ENCODE results near the gene ZNF836.
"Not testable (repeated sequence)": the region's sequence is repeated elsewhere in the genome, so short reads cannot be mapped to it uniquely, and the experiment has no call there.

Gene ZNF836

DNA sequence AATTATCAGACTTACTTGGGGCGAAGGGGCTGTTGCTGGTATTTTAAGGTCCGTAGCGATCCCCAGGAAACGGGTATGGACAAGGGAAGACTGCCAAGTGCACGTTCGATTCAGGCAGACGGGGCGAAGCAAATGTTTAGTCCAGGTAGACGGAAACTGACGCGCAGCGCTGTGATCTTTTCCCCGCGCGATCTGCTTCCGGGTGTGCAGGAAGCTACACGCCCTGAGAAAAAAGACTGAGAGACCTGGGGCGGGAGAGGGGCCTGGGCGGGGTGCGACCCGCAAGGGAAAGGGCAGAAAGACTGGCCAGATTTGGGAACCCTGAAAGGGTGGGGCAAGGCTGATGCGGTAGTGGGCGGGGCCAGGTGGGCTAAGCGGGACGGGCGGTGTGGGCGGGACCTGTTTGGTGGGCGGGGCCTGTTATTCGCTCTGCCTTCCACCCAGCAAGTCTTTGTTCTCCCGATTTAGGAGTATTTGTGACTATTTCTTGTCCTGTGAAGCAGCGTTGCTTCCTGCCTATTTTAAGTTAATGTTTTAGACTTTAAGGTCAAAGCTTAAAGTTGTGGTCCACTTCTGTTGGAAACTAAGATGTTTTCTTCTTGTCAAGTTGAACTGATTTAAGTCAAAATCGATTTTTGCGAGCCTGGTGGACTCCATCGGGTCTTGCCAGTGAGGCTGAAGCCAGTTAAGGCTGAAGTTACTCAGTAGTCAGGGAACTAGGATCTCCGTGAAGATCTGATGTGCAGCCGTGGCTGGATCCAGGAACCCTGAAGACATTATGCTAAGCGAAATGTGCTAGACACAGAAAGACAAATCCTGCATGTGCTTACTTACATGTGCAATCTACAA, at the start of gene ZNF836:
TSS of gene ZNF836 (minus strand) at position 301 of the 849 bp plus-strand sequence. CDS start 3,549 bp downstream, outside the sequence.
- in situ Hi-C loops (cut with HindIII; ENCODE audit: low sequenced_read_pairs) = loop anchor here (5.0 kb wide), 1 partner anchor 34 kb away; the partner anchor contains the start of gene ZNF616

DNA sequence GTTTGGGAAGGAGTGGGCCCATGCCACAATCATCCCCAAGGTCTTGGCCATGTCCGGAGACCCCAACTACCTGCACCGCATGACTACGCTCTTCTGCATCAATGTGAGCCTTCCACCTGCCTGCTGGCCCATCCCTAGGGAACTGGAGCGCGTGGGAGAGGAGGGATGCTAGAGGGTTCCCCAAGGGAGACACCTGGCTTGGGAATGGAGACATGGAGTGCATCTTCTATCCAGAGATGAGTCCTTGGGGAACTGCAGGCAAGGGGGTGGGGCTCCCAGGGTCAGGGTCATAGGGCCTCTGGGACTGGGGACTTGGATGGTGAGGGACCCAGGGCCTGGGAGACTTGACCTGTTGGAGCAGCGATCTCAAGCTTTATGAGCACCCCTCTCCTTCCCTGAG, 49.6 kb upstream of the ZNF836 start:
- in situ Hi-C loops (cut with HindIII; ENCODE audit: low sequenced_read_pairs) = loop anchor here (5.0 kb wide), 1 partner anchor 39 kb away; no protein-coding TSS in a partner anchor

DNA sequence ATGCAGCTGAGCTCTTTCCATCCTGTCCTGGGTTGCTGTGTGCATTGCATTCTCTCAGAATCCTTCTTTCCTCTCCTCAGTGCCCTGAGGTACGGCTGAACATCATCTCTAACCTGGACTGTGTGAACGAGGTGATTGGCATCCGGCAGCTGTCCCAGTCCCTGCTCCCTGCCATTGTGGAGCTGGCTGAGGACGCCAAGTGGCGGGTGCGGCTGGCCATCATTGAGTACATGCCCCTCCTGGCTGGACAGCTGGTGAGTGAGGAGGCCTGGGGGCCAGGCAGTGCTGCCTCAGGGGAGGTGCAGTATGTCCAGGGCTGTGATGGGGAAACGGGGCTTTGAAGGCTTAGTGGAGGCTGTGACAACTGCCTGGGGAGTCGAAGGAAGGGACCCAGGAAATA, 48.2 kb upstream of the ZNF836 start:
- in situ Hi-C loops (cut with HindIII; ENCODE audit: low sequenced_read_pairs) = loop anchor here (5.0 kb wide), 1 partner anchor 37 kb away; no protein-coding TSS in a partner anchor

DNA sequence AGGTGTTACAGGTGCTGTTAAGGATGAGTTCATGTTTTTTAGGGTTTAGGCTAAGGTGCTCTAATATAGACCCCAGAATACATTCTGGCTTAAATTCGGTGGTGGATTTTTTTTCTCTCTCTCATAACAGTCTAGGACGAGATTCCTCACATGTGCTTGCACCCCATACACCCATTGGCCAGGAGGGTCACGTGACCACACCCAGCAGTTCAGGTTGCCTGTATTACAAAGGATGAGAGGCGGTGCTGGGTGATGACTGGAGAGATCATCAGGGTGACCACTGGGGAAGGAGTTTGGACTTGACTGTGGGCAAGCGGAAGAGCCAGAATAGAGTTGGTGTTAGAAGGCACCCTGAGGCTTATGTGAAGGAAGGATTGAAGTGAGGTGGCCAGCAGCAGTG, 46.2 kb upstream of the ZNF836 start:
- in situ Hi-C loops (cut with HindIII; ENCODE audit: low sequenced_read_pairs) = no loop called here

DNA sequence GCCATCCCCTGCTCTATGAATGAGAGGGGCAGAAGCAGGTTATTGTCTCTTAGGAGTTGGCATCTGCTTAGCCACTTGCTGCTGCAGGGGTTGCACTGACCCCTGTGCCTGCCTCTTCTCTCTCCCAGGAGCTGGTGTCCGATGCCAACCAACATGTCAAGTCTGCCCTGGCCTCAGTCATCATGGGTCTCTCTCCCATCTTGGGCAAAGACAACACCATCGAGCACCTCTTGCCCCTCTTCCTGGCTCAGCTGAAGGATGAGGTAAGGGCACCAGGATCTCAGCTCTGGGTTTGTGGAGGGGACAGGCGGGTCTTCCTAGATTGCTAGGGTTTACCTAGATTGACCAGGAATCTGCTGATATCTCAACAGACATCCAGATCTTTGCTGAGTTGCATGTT, 45.0 kb upstream of the ZNF836 start:
- in situ Hi-C loops (cut with HindIII; ENCODE audit: low sequenced_read_pairs) = no loop called here

GRCh38 chr19:52214241-52214640, 42.8 kb upstream of the ZNF836 start:
- in situ Hi-C loops (cut with HindIII; ENCODE audit: low sequenced_read_pairs) = no loop called here

DNA sequence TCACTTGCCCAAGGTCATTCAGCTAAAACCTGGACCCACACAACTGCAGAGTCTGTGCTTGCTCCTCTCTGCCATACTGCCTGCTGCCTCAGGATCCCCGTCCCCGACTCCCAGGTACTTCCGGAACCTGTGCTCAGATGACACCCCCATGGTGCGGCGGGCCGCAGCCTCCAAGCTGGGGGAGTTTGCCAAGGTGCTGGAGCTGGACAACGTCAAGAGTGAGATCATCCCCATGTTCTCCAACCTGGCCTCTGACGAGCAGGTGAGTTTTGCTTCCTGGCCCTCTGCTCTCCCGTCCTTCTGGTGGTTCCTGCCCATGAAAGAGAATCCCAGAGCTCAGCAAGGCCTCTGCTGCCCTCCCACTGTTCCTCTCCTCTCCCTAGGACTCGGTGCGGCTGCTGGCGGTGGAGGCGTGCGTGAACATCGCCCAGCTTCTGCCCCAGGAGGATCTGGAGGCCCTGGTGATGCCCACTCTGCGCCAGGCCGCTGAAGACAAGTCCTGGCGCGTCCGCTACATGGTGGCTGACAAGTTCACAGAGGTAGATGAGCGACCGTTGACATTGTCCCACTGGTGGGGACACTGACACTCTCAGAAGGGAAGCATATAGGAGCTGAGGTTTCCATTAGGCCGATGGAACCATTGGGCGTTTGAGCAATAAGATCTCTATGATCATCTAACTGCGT, 41.3 kb upstream of the ZNF836 start:
- in situ Hi-C loops (cut with HindIII; ENCODE audit: low sequenced_read_pairs) = no loop called here

GRCh38 chr19:52211926-52212571, 40.6 kb upstream of the ZNF836 start:
- in situ Hi-C loops (cut with HindIII; ENCODE audit: low sequenced_read_pairs) = no loop called here

GRCh38 chr19:52211203-52211602, 39.8 kb upstream of the ZNF836 start:
- in situ Hi-C loops (cut with HindIII; ENCODE audit: low sequenced_read_pairs) = no loop called here

- in situ Hi-C loops (cut with HindIII; ENCODE audit: low sequenced_read_pairs) = no loop called here
These were observed 35.1 kb upstream of the ZNF836 start for GRCh38 chr19:52206481-52206880.

- in situ Hi-C loops (cut with HindIII; ENCODE audit: low sequenced_read_pairs) = not testable (repeated sequence)
These were observed 29.5 kb upstream of the ZNF836 start for GRCh38 chr19:52200755-52201391.

GRCh38 chr19:52200044-52200443, 28.6 kb upstream of the ZNF836 start:
- in situ Hi-C loops (cut with HindIII; ENCODE audit: low sequenced_read_pairs) = no loop called here

- in situ Hi-C loops (cut with HindIII; ENCODE audit: low sequenced_read_pairs) = no loop called here
These were observed 27.3 kb upstream of the ZNF836 start for GRCh38 chr19:52198678-52199077.

DNA sequence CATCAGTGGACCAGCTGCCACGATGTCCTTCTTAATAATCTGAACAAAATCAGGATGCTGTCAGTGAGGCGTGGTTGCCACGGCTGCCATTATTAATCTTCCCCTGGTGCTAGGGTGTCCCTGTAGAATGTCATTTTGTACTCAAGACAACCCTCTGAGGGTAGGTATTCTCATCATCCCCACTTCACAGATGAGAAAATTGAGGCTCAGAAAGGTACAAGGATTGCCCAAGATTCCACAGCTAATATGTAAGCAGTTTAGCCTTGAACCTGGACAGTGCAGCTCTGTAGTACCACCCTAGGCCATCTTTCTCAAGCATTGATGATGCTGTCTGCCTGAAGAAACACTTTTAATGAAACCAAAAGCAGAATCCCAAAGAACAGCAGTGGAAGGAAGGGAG, 26.5 kb upstream of the ZNF836 start:
- in situ Hi-C loops (cut with HindIII; ENCODE audit: low sequenced_read_pairs) = no loop called here

DNA sequence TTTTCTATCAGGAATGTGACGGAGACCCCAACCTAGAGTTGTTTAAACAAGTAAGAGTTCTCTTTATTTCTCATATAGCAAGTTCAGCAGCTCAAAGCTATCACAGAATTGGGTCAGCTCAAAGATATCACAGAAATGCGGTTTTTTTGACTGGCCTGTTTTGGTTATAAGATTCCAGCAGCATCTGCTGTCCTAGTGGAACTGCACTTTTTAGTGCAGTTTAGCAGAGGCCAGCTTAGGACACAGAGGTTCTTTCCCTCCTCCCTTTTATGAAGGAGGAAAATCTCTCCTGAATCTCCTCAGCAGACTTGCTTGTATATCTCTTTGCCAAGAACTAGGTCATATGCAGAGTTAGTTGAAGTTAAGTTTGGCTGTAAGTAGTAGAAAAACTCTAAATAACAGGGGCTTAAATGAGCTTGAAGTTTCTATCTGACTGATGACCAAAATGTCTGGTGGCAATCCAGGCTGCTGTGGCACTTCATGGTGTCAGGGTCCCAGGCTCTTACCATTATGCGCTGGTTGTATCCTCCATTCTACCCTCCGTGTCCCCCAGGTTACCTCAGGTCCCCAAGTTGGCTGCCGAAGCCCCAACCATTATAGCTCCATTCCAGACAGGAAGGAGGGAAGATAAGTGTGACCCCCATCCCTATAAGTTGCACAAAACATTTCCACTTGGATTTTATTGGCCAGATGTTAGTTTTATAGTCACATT, 25.0 kb upstream of the ZNF836 start:
- in situ Hi-C loops (cut with HindIII; ENCODE audit: low sequenced_read_pairs) = no loop called here

DNA sequence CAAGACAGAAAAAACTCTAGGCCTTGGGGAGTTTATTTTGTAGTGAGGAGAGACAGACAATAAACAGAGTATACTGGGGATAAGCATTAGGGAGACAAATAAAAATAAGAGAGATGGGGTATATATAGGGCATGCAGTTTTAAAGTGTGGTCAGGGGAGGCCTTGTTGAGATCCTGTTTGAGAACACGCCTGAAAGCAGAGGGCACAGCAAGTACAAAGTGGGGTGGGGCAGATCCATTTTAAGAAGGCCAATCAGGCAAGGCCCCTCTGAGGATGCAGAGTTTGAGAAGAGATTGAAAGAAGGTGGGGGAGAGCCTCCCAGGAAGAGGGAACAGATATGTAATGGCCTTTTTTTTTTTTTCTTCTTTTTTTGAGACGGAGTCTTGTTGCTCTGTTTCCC, 20.5 kb upstream of the ZNF836 start:
- in situ Hi-C loops (cut with HindIII; ENCODE audit: low sequenced_read_pairs) = no loop called here

DNA sequence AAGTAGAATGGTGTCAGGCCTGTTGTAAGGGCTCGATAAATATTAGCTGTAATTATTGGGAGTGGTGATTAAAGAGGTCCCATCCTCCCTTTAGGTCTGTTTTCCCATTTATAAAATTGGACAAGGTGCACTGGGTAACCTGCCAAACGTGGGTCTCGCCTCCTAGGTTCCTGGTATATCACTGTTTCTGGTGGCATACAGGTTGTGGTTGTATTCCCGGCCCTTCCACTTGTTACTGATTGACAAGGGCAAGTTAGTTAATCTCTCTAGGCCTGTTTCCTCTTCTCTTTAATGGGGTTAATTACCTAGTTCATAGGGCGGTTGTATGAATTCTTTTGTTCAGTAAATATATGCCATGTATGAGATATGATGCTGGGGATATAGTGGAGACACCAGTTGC, 20.0 kb upstream of the ZNF836 start:
- in situ Hi-C loops (cut with HindIII; ENCODE audit: low sequenced_read_pairs) = no loop called here

DNA sequence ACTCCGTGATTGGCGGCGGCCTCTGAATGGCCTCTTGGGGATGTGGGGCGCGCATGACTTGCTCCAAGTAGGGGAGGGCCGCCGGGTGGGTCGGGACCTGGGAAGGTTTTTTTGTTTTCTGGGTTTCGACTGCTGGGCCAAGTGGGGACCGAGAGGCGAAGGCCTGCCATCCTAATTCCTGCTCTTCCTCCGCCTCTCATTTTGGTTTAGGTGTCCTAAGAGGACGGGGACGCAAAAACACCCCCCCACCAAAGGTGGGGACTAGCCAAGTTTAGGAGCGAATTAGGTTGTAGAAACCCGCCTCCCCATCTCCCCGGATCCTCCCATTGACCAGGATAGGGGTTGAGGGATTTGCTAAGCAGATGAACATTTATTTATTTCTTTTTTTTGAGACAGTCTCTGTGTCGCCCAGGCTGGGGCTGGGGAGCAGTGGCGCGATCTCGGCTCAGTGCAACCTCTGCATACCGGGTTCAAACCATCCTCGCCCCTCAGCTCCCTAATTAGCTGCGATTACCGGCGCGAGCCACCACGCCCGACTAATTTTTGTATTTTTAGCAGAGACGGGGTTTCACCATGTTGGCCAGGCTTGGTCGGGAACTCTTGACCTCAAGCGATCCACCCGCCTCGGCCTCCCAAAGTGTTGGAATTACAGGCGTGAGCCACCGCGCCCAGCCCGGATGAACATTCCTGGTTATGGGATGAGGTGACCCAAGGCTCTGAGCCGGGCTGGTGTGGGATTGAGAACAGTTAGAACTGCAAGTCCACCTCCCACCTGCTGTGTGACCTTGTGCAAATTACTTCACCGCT, 19.3 kb upstream of the ZNF836 start:
- in situ Hi-C loops (cut with HindIII; ENCODE audit: low sequenced_read_pairs) = no loop called here

DNA sequence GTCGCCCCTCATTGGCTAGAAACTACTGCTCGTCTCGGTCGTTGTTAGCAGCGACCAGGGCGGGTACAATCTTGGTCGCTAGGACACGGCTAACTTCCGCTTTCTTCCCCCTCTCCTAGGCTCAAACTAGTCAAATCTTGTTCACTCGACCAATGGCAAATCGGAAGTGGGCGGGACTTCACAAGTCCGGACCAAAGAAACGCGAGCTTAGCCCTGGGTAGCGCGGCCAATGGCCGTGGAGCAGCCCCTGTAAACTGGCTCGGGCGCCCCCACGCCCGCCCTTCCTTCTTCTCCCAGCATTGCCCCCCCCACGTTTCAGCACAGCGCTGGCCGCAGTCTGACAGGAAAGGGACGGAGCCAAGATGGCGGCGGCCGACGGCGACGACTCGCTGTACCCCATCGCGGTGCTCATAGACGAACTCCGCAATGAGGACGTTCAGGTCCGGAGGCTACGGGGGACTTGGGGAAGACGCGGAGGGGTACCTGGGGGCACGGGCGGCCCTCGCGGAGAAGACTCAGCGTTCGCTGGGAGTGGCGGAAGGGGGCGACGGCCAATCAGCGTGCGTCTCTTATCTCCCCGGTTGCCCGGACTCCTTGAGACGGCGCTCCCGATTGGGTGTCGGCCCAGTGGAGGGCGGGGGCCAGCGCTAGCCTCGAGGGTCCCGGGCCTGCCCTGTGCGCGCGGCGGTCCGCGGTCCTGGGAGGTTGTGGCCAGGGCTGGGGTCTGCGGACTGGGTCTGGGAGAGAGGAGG, 18.5 kb upstream of the ZNF836 start, which contains the start of gene PPP2R1A:
TSS of gene PPP2R1A (plus strand) at position 318 of the 752 bp plus-strand sequence. CDS start at position 363, 45 bp downstream.
- in situ Hi-C loops (cut with HindIII; ENCODE audit: low sequenced_read_pairs) = no loop called here

All from endothelial cell of hepatic sinusoid (primary cell).